HG03175 (cell line): Measurements from ENCODE around the gene OSR1.
"Not testable (repeated sequence)": the region's sequence is repeated elsewhere in the genome, so short reads cannot be mapped to it uniquely, and the experiment has no call there.

Experiments
- ATAC-seq: cut with Tn5 transposase; IDR thresholded peaks from one replicate; pipeline ENCODE4 v1.9.1; 2021; ENCODE audit warnings: mild to moderate bottlenecking, moderate library complexity; ENCODE audit not compliant: unreplicated experiment

Gene OSR1

DNA sequence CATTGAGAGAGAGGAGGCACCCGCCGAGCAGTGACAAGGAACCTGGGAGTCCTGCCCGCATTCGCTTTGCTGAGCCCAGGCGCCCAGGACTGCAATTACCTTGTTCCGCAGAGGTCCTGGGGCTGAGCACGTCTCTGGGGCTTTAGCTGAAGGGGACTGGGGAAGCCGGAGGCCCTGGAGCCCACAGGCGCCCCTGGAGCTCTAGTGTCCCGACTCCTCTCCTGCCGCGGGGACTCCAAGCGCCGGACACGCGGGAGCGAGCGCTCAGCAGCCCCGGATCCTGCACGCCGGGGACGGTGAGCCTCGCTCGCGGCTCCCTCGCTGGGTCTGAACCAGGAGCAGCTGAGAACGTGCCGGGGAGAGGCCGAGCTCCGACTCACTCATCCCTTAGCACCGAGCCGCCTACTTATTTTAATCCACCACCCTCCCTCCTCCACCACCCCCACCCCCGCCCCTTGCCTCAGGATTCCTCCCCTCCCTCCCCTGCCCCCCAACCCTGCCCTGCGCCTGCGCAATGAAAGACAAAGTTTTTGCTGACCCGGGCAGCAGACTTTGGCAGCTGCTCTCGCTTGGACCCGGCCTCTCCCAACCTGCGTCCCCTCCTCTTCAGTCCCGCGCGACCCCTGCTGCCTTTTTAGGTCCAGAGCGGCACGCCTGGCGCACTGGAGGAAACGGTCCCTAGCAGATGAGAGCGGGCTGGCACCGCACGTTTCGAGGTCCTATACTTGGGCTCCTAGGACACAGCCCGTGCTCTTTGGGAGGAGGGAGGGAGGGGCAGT lies at the start of gene OSR1:
TSS of gene OSR1 (minus strand) at position 382 of the 779 bp plus-strand sequence. CDS start 4,818 bp downstream, outside the sequence.
- no peak for ATAC-seq

DNA sequence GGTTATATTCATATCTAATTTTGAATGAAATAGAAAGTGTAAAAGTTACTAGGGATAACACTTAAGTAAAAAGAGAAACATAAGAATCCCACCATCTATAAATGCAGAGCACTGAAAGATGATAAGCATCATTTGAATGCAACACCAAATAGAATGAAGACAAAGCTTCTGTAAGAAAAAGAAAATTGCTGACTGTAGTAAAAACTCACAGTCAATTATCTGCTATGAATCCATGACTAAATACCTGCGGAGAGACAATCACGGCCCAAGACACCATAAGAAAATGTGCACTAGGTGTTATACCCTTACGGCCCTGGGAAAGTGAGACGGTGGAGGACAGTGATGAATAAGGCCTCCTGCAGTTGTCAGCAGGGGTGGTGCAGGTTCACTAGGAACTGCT lies 45.4 kb upstream of the OSR1 start:
- no peak for ATAC-seq

DNA sequence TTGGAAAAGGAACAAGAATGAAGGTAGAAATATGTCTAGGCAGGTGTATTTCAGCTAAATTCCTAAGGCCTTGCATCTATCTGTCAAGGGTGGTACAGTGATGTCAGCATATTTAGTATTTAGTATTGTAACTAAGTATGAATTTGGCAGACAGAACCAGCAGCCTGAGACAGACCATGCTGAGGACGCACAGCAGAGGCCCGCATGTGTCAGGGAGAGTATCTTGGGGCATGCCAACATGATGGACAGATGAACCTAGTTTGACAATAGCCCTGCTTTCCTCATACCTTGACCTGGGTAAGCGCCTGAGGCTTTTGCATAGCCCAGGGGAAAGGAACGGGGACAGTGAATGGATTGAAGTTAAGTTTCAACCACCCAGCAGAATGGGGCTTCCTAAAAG lies 33.8 kb upstream of the OSR1 start:
- ATAC-seq, result no peak

DNA sequence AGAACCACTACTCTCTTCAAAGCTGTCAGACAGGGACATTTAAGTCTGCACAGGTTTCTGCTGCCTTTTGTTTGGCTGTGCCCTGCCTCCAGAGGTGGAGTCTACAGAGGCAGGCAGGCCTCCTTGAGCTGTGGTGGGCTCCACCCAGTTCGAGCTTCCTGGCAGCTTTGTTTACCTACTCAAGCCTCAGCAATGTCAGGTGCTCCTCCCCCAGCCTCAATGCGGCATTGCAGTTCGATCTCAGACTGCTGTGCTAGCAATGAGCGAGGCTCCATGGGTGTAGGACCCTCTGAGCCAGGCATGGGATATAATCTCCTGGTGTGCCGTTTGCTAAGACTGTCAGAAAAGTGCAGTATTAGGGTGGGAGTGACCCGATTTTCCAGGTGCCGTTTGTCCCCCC lies 31.0 kb upstream of the OSR1 start:
- ATAC-seq, result not testable (repeated sequence)

DNA sequence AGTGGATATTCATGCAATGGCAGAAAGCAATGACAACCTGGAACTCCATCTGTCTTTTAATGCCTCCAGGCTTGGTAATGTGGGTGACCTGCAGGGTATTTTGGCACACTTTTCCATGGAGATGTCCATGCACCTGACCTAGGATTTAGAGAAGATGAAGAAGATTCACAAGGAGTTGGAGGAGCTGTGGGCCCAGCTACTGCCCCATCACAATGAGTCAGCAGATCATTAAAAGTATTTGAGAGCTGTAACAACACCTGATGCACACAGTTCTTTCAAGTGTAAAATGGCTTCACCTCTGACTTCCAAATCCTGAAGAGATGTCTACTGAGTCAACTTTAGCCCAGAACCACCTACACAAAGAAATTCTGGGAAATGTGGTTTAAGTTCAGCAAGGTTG lies 22.1 kb upstream of the OSR1 start:
- no peak for ATAC-seq

DNA sequence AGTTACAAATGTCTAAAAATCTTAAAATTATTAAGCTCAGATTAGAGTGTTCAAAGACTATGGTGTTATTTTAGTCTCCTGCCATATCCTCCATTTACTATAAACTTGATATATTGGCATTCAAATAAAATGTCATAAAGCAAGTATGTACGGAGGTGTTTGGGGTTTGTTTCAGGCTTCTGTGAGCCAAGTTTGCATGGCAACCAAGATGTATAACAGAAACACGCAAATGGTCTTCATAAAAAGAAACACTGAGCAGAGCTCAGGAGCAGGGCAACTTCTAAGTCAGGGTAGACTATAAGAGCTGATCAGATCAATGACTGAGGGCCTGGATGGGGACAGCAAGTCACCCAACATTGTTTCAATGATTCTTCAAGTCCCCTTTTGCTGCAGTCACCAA lies 20.5 kb upstream of the OSR1 start:
- ATAC-seq, result no peak

DNA sequence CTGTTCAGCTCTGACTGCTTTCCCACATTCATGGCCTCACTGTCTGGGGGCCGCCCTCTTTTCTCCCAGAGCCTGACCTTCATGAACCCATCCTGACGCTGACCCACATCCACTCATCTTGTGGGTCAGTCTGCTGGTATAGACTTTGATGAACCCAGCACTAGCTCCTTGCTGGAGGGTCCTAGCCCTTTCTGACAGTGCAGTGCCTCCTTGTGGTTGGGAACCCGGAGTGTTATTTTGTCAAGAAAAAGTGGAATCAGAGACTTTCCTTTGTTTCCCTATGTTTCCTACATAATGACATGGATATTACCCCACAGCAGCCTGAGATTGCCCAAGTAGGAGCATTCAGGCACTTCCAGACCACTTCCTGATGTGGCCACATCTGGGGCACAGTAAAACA lies 19.3 kb upstream of the OSR1 start:
- ATAC-seq, result no peak

DNA sequence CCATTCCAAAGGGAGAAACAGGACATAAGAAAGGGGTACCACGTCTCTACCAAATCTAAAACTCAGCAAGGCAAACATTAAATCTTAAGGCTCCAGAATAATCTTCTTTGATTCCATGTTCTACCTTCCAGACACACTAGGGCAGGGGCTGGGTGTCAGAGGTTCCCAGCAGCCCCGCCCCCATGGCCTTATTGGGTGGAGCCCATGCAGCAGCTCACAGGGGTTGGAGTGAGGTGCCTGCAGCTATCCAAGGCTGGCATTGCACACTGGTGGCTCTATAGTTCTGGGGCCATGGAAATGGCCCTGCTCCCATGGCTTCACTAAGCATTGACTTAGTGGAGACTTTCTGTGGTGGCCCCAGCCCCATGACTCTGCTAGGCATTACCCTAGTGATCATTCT lies 14.9 kb upstream of the OSR1 start:
- ATAC-seq, result no peak

DNA sequence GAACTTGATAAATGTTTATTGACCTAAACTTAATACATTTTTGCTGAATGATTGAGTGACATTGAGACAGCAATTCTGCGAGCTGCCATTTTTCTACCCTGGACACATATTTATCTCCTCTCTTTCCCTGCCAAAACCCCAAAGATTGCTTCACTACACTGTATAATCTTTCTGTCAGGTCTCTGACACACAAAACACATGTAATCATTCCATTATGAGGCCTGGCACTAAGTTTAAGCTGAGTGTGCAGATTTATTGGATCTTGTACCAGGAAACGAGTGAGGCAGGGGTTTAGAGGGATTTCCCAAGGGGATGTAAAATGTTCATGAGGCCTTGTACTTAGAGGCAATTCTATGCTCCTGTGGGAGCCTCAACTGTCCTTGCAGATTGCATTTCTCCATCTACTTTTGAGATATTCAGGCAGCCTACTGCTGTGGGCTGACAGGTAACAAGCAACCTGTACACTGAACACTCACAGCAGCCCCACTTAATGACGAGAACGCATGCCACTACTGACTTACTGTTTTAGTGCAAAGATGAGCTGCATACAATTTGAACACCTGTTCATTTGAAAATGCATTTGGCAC lies 13.7 kb upstream of the OSR1 start:
- ATAC-seq, result no peak

DNA sequence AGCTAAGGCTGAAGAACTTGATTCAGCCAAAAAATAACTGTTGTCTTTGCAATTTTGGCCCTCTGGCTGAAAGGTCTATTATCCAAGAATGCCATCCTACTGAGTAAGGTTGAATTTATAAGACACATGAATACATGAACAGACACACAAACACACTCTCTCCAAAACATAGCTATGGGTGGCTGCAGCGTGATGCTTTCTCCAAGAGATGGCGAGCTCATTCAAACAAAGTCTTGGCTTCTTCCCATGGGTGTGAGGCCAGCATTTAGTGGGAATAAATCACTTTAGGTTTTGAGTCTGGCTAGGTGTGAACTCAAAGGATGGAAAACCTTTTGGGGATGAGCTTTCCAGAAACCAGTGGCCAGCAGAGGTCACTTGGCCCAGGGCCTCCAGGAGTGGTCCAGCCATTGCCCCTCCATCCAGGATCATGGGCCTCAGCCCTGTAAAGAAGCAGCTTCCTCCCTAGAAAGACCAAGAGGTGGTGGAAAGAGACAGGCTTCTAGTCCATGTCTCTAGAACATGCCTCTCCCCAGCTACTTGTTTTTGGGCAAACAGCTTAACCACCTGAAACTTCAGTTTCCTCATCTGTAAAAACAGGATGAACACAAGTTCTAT lies 11.0 kb upstream of the OSR1 start:
- no peak for ATAC-seq

DNA sequence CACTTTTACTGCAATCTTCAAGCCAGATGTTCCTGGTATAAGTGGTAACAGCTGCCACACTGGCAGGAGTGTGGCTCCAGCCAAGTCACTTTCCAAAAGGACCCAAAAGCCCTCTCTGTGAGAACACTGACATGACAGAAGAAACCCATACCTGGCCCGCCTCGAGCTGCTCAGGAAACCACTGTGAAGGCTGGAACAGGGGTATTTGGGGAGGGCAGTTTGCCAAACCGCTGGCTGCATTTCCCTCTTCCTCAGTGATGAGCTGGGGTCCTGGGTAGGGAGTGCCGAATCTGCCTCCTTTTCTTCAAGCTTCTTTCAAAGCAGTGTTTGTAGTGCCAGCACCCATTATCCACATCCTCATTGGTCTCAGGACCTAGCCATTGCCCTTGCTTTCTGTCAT lies 10.3 kb upstream of the OSR1 start:
- ATAC-seq, result no peak

DNA sequence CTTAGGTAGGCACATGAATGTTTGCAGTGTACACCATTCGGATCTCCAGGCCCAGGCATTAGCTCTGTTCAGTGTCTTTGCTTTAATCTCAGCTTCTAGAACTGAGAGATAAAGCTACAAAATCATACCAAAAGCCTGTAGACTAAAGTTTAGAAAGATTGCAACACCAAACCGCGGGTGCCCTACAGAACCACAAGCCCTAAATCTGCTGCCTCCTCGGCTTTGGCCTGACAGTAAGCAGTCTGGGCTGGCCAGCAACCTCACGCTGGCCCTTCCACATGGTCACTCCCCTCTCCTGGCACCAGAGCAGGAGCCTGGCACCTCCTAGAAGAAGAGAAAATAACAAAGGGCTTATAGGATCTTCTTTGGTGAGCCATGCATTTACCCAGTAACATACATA lies 8.9 kb upstream of the OSR1 start:
- ATAC-seq, result no peak

DNA sequence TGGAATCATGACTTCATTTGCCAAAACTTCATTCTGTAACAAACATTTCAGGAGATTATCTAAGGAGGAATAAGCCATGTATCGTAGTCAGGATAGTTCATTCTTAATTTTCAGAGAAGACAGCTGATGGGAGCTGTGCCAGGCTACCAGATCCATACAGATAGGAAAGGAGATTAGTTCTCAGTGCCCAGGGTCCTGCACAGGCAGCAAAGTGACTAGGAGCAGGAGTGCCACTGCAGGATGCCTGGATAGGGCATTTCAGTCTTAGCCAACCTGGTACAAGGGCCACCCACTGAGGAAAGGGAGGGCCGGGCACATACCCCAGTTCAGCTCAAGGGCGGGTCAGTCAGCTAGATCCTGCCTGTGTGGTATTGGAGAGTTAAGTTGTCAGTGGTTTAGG lies 6.7 kb upstream of the OSR1 start:
- no peak for ATAC-seq

DNA sequence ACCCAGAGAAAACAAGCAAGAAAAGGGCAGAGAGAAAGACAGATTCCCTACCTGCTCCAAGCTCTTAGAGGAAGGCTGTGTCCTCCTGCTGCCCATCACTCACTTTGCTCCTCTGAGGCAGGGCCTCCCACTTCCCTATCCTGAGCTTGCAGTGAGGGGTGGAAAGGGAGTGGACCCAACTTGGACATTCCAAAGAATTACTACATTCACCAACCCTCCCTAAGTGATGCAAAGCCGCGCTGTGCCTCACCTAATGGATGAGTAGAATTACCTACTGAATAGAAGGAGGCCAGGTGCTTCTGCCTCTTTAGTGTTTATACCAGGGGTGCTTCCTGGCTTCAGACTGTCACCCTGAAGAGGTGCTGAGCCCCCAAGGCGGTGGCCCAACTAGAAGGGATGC lies 5.6 kb upstream of the OSR1 start:
- ATAC-seq, result no peak

DNA sequence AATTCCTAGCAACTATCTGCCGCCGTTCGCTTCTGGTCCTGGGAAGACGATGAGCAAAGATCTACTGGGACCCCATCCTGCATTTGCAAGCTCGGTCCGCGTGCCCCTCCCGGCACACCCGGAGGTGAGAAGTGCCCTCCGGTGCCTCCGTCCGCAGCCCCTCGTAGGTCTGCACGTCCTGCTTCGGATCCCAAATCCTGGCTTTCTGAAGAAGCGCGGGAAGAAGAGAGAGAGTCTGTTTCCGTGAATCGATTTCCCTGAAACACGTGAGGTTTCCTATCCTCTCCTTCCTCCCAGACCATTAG lies 5.0 kb upstream of the OSR1 start:
- no peak for ATAC-seq

DNA sequence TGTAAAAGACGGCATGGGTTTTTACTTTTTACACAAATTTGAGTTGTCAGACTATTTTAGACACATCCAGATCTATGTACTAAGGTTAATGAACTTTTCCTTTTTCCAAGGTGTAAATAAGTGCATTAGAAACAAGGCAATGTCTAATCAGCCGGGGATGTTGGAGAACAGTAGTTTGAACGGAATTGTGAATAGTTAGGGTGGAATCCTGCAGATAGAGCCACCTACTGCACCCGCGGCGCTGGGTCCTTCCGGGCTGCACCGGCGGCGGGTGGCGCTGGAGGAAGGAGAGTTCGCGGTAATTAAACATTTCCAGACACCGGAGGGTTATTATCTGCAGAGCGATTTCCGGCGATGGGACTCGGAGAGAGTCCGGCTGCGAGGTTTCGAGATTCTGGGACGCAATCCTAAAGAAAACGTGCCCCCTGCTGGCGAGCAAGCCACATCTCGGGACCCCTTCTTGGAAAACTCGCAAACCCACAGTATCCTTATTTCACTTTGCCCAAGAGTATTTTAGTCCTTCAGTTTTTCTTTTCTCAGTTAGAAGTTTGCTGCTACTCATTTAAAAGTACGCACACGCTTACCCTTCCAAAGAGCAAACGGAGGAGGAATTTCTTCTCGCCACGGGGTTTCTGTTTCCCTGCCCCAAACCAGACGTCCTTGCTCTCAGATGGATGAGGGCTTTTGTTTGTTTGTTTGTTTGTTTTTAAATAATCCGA lies 4.5 kb upstream of the OSR1 start:
- ATAC-seq, result peak; percentile 43

DNA sequence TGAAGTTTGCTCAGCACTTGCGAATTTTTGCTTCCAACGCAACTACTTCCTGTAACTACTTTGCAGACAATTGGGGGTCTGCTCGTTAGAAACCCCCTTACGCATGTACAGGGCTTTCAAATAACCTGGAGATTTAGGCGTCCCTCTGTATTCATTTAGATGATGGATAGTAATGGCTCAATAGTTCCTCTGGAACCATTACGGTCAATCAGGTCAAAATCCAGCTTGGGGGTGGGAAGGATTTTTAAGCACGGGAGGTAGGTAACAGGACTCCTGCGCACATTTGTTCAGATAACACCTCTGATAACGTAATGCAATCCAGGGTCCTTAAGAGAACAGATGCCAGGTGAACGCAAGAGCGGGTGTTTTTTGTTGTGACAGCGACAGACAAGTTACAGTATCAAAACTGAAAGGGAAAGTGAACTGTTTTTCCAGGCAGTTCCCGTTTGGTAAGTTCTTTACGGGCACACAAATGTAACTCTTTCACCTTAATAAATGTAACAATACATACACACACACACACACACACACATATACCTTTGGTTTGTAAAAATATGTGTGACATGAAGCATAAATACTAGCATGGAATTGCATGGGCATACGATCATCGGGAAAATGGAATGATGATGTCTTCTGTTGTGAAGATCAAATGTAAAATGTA lies 3.8 kb upstream of the OSR1 start:
- peak; percentile 37 for ATAC-seq

DNA sequence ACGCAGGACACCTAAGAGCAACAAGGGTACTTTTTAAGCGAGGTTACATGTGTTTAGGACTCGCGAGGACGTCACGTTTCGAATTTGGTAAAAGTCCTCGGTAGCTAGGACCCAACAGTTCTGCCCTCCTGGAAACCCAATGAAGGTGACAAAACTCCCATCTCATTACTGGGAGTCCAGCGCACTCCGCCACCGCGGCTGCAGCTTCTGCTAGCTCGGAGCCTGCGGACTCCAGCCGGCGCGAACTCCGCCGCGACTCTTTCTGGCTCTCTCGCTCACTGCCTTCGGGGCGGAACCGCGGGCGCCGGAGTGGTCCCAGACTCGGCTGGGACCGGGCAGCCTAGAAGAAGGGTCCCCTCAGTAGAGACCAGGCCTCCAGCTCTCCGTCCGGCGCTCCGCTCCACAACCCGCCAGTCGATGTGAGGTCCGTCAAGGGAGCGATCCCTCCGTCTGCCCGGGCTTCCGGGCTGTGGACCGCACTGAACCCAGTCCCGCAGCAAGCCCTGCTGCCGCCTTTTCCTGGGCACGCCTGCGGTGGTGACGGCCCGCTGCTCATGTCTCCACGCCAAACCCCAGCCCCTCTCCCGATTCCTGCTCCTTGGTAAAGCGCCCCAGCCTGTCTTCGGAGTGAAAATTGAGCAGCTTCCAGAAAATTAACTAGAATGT lies 3.0 kb upstream of the OSR1 start:
- no peak for ATAC-seq

DNA sequence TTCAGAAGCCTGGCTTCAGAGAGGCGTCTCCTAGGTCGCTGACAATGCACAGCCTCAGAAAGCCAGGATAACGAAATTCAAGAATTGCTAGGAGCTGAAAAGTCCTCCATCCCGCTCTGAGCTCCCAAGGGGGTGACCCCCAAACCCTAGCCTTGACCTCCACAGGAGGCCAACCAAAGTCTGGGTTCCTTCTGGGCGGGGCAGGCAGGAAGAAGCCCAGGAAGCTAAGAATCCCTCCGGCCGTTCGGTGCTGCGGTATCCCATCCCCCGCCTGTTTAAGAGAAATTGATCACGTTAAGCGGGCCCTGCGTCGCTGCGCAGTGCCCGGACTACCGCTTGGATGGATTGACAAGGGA lies 2.5 kb upstream of the OSR1 start:
- ATAC-seq, result no peak

DNA sequence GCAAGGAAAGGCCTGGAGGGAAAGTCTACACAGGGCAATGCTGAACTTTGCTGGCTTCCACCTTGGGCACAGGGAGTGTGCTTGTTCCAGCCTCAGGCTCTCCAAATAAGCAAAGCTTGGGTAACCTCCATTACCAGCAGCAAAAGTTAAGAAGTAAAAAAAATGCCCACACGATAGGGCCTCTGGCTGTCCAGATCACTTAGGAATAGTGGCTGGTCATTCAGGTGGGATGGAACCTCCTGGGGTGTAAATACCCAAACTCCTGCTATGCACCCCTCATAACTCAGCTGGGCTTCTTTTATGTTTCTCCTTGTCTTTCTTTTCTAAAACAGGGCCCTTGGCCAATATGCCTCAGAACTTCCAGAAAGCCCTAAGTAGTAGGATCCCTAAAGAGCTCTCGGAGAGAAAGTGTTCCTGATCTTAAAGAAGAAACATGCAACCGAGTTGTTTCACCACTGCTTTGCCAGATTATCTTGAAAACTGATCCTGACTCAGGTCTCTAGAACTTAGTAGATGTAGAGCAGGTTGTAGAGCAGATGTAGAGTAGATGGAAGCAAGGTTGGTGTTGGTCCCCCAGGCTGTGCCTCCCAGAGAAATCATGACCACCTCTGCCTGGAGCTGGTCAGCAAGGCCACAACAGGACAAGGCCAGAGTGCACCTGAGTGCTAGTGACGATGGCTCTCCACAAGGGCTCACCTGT lies 2.0 kb upstream of the OSR1 start:
- no peak for ATAC-seq
